Prostate gland (tissue), 2 donors: ENCODE data around the gene GFY. TPM values are rescaled to one million over a fixed set of nuclear protein-coding genes. Genes with fewer than 3 reads are reported as not detected.
A peak's percentile ranks its signal among the peaks of the same experiment; 100 is the strongest.

Experiments
- DNase-seq: peaks from one replicate; pipeline ENCODE4 v3.0.0-alpha.2; 2019; ENCODE audit warnings: low spot score
- H3K27ac ChIP-seq, 2 donors: fragments of 200-600 bp; sonication (generic); 2 replicates each; pipeline ENCODE4 v1.5.1; 2017 to 2019
- H3K27me3 ChIP-seq: fragments of 200-600 bp; sonication (generic); replicated peaks from 2 replicates; pipeline ENCODE4 v1.5.1; 2019; ENCODE audit not compliant: insufficient read depth
- H3K36me3 ChIP-seq, 2 donors: fragments of 200-600 bp; sonication (generic); 1 replicate in 1 of 2; 2 replicates in 1 of 2; pipeline versions ENCODE4 v1.5.1 to v1.8.1; 2017 to 2019
- H3K4me1 ChIP-seq: fragments of 200-600 bp; sonication (generic); replicated peaks from 2 replicates; pipeline ENCODE4 v1.5.1; 2019
- H3K4me3 ChIP-seq, 2 donors: fragments of 200-600 bp; sonication (generic); 2 replicates each; pipeline ENCODE4 v1.5.1; 2017 to 2019
- H3K9me3 ChIP-seq: fragments of 200-600 bp; sonication (generic); 2 replicates; pipeline ENCODE4 v1.5.1; 2017
- CTCF ChIP-seq, 4 experiments: fragments of 200-600 bp in 2 of 4; fragments of 450-650 bp in 2 of 4; sonication (generic) in 2 of 4; IDR thresholded peaks; 1 replicate in 3 of 4; 2 replicates in 1 of 4; pipeline ENCODE4 v1.5.1; 2016 to 2019; ENCODE audit warnings: antibody characterized with exemption in 4 of 4, mild to moderate bottlenecking in 2 of 4, moderate library complexity in 2 of 4
- POLR2A ChIP-seq: fragments of 450-650 bp; IDR thresholded peaks from one replicate; pipeline ENCODE4 v1.6.1; 2016; ENCODE audit warnings: antibody characterized with exemption, mild to moderate bottlenecking
- POLR2AphosphoS5 ChIP-seq: sonication (generic); formaldehyde crosslinking; IDR thresholded peaks from one replicate; pipeline ENCODE4 v1.6.1; 2017; ENCODE audit warnings: antibody characterized with exemption
- WGBS: methylation state at CpG from one replicate; pipeline ENCODE4 v1.1.5; 2018; 5-methylcytosine and 5-hydroxymethylcytosine counted together
- intact Hi-C: fragments of 100-400 bp; cut with DNase I; formaldehyde crosslinking; loops from one replicate; pipeline ENCODE4 v1.14.2; 2022
- total RNA-seq, 2 donors: library from RNA; depleted of rRNA; stranded (reverse); fragments of >200 nt; gene quantifications; one replicate each; pipeline ENCODE4 v1.1.0, GENCODE V29; 2016

Gene GFY
- total RNA-seq, 2 donors from 2014 or later = not detected

GRCh38 chr19:49391581-49392399, 33.4 kb upstream of the GFY start:
- Histone ChIP-seq H3K27me3 (no peaks in the 10 kb centered on the region), H3K4me1 (no peaks in the 10 kb centered on the region)
- 23% methylated on average over 14 of the region's 14 CpGs for WGBS

DNA sequence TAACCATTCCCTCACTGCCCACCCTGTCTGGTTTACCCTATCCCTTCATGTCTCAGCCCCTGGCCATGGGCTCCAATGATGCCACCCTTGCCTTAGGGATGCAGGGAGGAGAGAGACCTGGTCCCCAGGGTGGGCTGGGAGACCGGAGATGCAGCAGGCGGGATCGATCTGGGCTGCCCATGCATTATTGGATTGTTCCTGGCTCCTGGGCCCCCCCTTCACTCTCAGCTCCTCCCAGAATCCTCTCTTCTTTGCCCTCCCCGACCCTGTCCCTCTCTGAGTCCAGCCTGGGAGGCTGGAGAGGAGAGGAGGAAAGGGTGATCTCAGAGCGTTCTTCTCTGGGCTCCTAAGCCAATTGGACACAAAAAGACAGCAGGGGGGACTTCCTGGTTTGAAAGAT, 31.3 kb upstream of the GFY start:
- intact Hi-C loops = loop anchor here (2.0 kb wide), 1 partner anchor 49 kb away; no protein-coding TSS in a partner anchor
- WGBS = 61% methylated on average over 5 of the region's 5 CpGs
- no peaks in the 10 kb centered on the region for H3K27me3 ChIP-seq

More at GRCh38 chr19:49391581-49392399, 33.4 kb upstream of the GFY start:
- TF ChIP-seq POLR2AphosphoS5 (peak; percentile 64), CTCF (IDR thresholded peaks at IDR 0.05) (peak in 3 of 4 experiments; percentile 73 to 87 (median 85)), POLR2A (no peak)
- H3K4me3 ChIP-seq = no peak overlapping the region
- H3K9me3 ChIP-seq = no peaks in the 10 kb centered on the region
- DNase-seq = peak; percentile 76
- H3K27ac ChIP-seq = no peak overlapping the region
- no peaks in the 10 kb centered on the region for H3K36me3 ChIP-seq
- intact Hi-C loops = loop anchor here (2.0 kb wide), 1 partner anchor 51 kb away; no protein-coding TSS in a partner anchor

GRCh38 chr19:49395581-49396407, 29.4 kb upstream of the GFY start:
- TF ChIP-seq CTCF (IDR thresholded peaks at IDR 0.05) = no peak
- intact Hi-C loops = no loop called here
- no peak for DNase-seq
- no peak overlapping the region for H3K4me3 ChIP-seq
- no peaks in the 10 kb centered on the region for H3K4me1 ChIP-seq
- H3K27ac ChIP-seq = no peak overlapping the region
- no peaks in the 10 kb centered on the region for H3K27me3 ChIP-seq
- whole genome bisulfite sequencing = 79% methylated on average over 15 of the region's 15 CpGs
- H3K9me3 ChIP-seq = no peaks in the 10 kb centered on the region
- no peaks in the 10 kb centered on the region for H3K36me3 ChIP-seq

More for the DNA sequence above, 31.3 kb upstream of the GFY start:
- Histone ChIP-seq H3K9me3 (no peaks in the 10 kb centered on the region), H3K4me3 (no peak overlapping the region), H3K27ac (no peak overlapping the region), H3K4me1 (no peaks in the 10 kb centered on the region), H3K36me3 (no peaks in the 10 kb centered on the region)
- DNase-seq = no peak
- TF ChIP-seq CTCF (IDR thresholded peaks at IDR 0.05) (no peak), POLR2A (no peak), POLR2AphosphoS5 (no peak)

DNA sequence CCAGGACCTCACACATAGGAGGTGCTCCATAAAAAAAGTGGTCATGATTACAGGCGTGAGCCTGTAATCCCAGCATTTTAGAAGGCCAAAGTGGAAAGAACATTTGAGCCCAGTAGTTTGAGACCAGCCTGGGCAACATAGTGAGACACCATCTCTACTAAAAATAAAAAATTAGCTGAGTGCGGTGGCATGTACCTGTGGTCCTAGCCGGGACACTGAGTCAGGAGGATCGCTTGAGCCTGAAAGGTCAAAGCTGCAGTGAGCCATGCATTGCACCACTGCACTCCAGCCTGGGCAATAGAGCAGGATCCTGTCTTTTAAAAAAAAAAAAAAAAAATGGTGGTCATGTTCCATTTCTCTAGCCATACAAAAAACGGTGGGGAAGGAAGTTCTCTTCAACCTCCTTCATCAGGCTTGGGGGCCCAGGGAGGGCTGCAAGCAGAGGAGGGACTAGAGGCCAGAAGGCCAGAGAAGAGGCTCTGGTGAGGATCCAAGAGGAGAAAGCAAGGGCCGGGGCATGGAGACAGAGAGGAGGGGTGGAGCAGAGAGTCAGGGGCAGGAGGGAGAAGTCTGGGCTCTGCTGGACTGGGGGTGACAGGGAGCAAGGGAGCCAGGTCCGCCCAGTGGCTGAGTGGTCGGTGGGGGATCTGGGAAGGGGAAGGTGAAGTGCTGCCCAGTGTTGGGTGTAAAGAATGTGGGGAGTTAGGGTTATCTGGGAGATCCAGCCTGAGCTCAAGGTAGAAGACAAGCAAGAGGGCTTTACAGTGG, 28.3 kb upstream of the GFY start:
- TF ChIP-seq CTCF (IDR thresholded peaks at IDR 0.05) (no peak), POLR2A (no peak), POLR2AphosphoS5 (no peak)
- intact Hi-C loops = no loop called here
- Histone ChIP-seq H3K36me3 (no peaks in the 10 kb centered on the region), H3K9me3 (no peaks in the 10 kb centered on the region), H3K4me1 (no peaks in the 10 kb centered on the region), H3K4me3 (no peak overlapping the region), H3K27ac (no peak overlapping the region), H3K27me3 (no peaks in the 10 kb centered on the region)
- DNase-seq = no peak
- 86% methylated on average over 8 of the region's 8 CpGs for WGBS
